ENCODE results near the gene NFIC.

DNA sequence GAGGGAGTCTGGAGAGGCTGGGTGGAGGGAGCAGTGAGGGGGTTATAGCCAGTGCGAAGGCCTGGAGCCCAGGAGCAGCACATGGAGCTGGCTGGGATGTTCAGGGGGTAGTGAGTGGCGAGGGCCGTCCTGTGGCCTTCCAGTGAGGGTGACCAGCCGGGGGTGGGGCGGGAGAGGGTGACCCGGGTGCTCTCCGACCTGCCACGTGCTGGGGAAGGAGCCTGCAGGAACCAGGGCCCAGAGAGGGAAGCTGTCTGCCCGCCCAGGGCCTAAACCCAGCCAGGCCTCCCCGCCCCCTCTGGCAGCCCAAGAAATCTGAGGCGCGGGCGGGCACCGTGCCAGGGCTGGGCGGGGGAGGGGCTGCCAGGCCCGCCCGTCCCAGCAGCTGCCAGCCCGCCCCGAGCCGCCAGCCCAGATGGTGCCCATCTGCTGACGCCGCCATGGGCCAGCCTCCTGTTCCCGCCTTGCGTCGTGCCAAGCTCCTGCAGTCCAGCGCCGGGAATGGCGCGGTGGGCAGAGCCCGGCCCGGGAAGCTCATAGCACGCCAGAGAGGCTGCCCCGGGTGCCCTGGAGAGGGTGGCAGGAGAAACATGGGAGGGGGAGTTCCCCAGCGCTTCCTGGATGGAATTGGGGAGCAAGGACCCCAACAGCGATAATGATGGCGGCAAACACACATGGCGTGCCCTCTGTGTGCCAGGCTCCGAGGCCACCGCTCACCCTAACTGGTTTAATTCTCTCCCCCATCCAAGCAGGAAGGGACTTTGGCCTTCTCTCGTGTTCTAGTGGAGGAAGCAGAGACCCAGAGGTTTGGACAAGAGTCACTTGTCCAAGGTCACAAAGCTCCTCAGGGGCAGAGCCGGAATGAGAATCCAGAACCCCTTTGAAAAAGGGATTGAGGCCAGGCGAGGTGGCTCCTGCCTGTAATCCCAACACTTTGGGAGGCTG lies 21.5 kb downstream of the NFIC start:
- TF ChIP-seq REST (IDR thresholded peaks at IDR 0.05) = peak; percentile 63
- TF ChIP-seq YY1 (IDR thresholded peaks at IDR 0.05) = peak; percentile 89
- peak; percentile 73 for TF ChIP-seq MAX (IDR thresholded peaks at IDR 0.05)
- TF ChIP-seq CTCF (IDR thresholded peaks at IDR 0.05; ENCODE audit: low read depth, low read length, missing input control) = peak; percentile 21
- peak in 1 of 2 donors; percentile 68 for TF ChIP-seq EGR1 (IDR thresholded peaks at IDR 0.05; ENCODE audit: low read depth in 2 of 2)
- peak; percentile 41 for TF ChIP-seq SP1 (IDR thresholded peaks at IDR 0.05)
- TF ChIP-seq HNF4G (IDR thresholded peaks at IDR 0.05) = peak; percentile 12
- peak in 1 of 2 donors; percentile 14 for TF ChIP-seq JUND (IDR thresholded peaks at IDR 0.05)
- no peak for TF ChIP-seq ZBTB33 (IDR thresholded peaks at IDR 0.05)
- TF ChIP-seq RXRA (IDR thresholded peaks at IDR 0.05) = peak; percentile 69 to 86
- no peak for TF ChIP-seq FOXA1 (IDR thresholded peaks at IDR 0.05)
